ENCODE data around the gene SAMD14.

GRCh38 chr17:50111673-50112655 lies 18.0 kb downstream of the SAMD14 start:
- TF ChIP-seq CTCF (IDR thresholded peaks at IDR 0.05) (no peak), POLR2A (IDR thresholded peaks at IDR 0.05) (no peak)
